ENCODE results near the gene FBXL19. TPM values are rescaled to one million over a fixed set of nuclear protein-coding genes. Genes with fewer than 3 reads are reported as not detected.
A peak's percentile ranks its signal among the peaks of the same experiment; 100 is the strongest.
"Not testable (repeated sequence)": the region's sequence is repeated elsewhere in the genome, so short reads cannot be mapped to it uniquely, and the experiment has no call there.

Gene FBXL19
- polyA plus RNA-seq, 1 donor from 2014 or later = 0.26 TPM

DNA sequence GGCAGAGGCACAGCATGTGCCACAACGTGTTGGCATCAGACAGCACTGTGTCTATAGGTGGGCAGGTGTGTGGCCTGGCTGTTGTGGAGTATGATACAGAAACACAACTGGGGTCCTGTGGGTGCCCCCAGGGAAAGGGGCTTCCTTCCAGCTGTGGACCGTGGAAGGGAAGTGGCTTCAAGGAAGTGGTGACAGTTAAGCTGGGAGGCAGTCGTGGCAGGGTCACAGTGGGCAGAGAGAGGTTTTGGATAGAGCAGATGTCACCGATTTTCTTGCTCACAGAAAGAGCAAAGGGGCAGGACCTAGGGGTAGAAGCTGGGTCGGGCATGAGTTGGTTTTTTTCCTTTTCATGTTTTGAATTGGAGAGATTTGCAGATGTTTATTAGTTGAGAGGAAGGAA, 14.3 kb downstream of the FBXL19 start:
- no peak overlapping the region for H3K27ac Mint-ChIP-seq

DNA sequence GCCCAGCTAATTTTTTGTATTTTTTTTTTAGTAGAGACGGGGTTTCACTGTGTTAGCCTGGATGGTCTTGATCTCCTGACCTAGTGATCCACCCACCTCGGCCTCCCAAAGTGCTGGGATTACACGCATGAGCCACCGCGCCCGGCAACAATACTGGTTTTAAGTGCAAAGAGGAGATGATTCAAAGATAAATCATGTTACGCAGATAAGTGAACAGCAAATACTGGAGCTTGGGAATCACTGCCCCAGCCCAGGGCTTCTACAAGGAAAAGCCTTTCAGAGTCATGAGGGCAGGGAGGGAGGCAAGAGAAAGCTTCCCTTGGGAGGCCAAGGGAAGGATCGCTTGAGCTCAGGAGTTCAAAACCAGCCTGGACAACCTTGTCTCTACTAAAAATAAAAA, 16.2 kb downstream of the FBXL19 start:
- not testable (repeated sequence) for H3K27ac Mint-ChIP-seq, H3K27me3 Mint-ChIP-seq

More for the DNA sequence above, 14.3 kb downstream of the FBXL19 start:
- Mint-ChIP-seq H3K9me3 (no peaks in the 10 kb centered on the region), H3K4me3 (no peak overlapping the region), H3K4me1 (peaks cover 9 to 19% (median 17%) of the 10 kb centered on the region in 3 donors), H3K27me3 (no peaks in the 10 kb centered on the region), H3K36me3 (peaks cover 2% of the 10 kb centered on the region)

DNA sequence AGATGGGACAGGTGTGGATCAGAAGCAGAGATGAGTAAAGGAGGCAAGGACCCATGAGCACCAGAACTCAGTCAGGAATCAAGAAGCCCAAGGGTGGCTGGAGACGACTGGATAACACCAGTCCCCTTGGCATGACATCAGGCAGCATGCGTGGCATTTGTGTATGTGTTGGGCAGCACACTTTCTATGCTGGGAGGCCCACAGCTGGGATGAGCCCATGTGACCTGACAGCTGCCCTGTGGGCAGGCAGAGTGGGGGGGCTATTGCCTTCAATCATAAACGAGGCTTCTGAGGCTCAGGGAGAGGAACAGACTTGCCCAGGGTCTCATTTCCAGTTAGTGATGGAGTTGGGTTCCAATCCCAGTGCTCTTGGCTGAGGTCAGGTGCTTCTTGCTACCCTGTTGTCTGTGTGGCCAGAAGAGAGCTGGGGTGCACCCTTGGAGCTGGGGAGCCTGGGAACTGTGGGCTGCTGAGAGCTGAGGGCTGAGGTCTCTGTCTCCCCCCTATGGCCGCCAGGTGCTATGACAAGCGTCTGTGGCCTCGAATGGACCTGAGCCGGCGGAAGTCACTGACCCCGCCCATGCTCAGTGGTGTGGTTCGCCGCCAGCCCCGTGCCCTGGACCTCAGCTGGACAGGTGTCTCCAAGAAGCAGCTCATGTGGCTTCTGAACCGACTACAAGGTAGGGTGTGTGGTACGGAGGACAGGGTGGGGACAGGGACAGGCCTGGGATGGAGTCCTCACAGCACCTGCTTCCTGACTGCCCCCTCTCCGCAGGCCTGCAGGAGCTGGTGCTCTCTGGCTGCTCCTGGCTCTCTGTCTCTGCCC, 18.4 kb downstream of the FBXL19 start:
- no peaks in the 10 kb centered on the region for H3K9me3 Mint-ChIP-seq
- no peaks in the 10 kb centered on the region for H3K27me3 Mint-ChIP-seq
- peaks cover 10% of the 10 kb centered on the region for H3K36me3 Mint-ChIP-seq
- H3K4me1 Mint-ChIP-seq = peaks cover 14 to 18% (median 15%) of the 10 kb centered on the region in 3 donors
- peak overlapping the region in 1 of 3 donors; percentile 62 for H3K27ac Mint-ChIP-seq
- H3K4me3 Mint-ChIP-seq = peak overlapping the region in 3 of 4 donors; percentile 60 to 87 (median 74)

More for the DNA sequence above, 16.2 kb downstream of the FBXL19 start:
- not testable (repeated sequence) for H3K36me3 Mint-ChIP-seq, H3K4me3 Mint-ChIP-seq, H3K9me3 Mint-ChIP-seq
- H3K4me1 Mint-ChIP-seq = peaks cover 14 to 19% (median 16%) of the 10 kb centered on the region in 3 donors

DNA sequence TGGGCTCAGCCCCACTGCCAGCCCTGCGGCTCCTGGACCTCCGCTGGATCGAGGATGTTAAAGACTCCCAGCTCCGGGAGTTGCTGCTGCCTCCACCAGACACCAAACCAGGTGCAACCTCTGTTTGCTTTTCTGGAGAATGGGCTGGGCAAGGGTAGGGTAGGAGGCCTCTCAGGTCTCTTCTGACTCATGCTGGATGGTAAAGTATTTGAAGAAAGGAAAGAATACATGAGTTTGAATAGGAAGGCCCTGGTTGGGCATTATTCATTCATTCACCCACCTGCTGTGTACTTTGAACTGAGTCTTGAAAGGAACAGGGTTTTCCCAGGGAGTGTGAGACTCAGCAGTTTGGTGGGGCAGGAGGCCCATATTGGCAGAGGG, 19.0 kb downstream of the FBXL19 start:
- Mint-ChIP-seq H3K36me3 (peaks cover 10% of the 10 kb centered on the region), H3K9me3 (no peaks in the 10 kb centered on the region), H3K27ac (peak overlapping the region in 1 of 3 donors; percentile 62), H3K27me3 (no peaks in the 10 kb centered on the region), H3K4me1 (peaks cover 10 to 18% (median 13%) of the 10 kb centered on the region in 3 donors), H3K4me3 (peak overlapping the region in 2 of 4 donors; percentile 70 to 74)

DNA sequence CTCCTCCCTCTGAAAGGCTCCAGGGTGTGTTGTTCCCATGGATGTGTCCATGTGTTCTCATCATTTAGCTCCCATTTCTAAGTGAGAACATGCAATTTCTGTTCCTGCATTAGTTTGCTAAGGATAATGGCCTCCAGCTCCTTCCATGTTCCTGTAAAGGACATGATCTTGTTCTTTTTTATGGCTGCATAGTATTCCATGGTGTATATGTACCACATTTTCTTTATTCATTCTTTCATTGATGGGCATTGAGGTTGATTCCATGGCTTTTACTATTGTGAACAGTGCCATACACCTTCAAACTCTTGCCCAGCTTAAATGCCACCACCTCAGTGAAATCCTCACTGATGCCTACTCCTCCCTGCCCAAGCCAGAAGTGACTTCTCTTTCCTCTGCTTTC, 21.0 kb downstream of the FBXL19 start:
- H3K4me1 Mint-ChIP-seq = peaks cover 7 to 18% (median 8%) of the 10 kb centered on the region in 3 donors
- H3K27me3 Mint-ChIP-seq = no peaks in the 10 kb centered on the region
- H3K36me3 Mint-ChIP-seq = peaks cover 10% of the 10 kb centered on the region
- H3K9me3 Mint-ChIP-seq = no peaks in the 10 kb centered on the region
- H3K27ac Mint-ChIP-seq = no peak overlapping the region
- H3K4me3 Mint-ChIP-seq = no peak overlapping the region

DNA sequence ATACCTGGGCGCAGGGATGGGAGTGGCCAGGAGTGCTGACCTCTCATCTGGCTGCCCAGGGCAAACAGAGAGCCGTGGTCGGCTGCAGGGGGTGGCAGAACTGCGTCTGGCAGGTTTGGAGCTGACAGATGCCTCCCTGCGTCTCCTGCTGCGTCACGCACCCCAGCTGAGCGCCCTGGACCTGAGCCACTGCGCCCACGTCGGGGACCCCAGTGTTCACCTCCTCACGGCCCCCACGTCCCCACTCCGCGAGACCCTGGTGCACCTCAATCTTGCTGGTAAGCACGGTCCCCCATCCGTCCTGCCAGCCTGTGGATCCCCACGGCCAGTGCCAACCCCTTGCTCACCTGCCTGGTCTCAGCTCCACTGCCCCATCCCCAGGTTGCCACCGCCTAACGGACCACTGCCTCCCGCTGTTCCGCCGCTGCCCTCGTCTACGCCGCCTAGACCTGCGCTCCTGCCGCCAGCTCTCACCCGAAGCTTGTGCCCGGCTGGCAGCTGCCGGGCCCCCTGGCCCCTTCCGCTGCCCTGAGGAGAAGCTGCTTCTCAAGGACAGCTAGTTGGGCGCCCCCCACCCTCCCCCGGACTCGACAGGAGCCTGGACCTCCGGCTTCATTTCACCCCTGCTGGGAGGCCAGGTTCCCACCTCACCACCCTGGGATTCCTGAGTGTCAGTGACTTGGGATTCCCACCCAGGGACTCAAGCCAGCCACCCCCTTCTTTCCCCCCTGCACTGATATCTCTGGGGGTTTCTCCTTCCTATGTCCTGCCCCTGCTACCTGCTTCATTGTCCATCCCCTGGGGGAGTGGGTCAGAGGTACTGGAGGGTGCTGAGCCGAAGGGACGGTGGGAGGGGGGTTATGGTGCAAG, 23.5 kb downstream of the FBXL19 start:
- Mint-ChIP-seq H3K4me3 (peak overlapping the region in 3 of 4 donors; percentile 2 to 84 (median 30)), H3K36me3 (peaks cover 10% of the 10 kb centered on the region), H3K9me3 (no peaks in the 10 kb centered on the region), H3K4me1 (peaks cover 14 to 21% (median 15%) of the 10 kb centered on the region in 3 donors), H3K27me3 (no peaks in the 10 kb centered on the region), H3K27ac (peak overlapping the region in 1 of 3 donors; percentile 53)

DNA sequence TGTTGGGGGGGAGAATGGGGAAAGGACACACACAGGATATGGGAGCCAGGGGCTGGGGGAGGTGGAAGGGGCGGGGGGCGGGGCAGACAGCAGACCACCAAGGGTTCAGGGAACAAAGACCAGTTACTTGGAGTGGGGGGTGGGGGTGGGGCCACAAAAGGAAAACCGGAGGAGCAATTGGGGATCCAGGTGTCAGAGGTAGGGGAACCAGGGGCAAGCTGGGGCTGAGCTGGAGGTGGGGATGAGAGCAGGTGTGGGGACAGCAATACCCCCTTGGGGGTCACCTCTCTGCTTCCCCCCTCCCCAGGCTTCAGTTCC, 24.1 kb downstream of the FBXL19 start:
- Mint-ChIP-seq H3K27me3 (no peaks in the 10 kb centered on the region), H3K9me3 (no peaks in the 10 kb centered on the region), H3K36me3 (peaks cover 9% of the 10 kb centered on the region), H3K27ac (no peak overlapping the region), H3K4me3 (no peak overlapping the region), H3K4me1 (peaks cover 11 to 18% (median 12%) of the 10 kb centered on the region in 3 donors)

DNA sequence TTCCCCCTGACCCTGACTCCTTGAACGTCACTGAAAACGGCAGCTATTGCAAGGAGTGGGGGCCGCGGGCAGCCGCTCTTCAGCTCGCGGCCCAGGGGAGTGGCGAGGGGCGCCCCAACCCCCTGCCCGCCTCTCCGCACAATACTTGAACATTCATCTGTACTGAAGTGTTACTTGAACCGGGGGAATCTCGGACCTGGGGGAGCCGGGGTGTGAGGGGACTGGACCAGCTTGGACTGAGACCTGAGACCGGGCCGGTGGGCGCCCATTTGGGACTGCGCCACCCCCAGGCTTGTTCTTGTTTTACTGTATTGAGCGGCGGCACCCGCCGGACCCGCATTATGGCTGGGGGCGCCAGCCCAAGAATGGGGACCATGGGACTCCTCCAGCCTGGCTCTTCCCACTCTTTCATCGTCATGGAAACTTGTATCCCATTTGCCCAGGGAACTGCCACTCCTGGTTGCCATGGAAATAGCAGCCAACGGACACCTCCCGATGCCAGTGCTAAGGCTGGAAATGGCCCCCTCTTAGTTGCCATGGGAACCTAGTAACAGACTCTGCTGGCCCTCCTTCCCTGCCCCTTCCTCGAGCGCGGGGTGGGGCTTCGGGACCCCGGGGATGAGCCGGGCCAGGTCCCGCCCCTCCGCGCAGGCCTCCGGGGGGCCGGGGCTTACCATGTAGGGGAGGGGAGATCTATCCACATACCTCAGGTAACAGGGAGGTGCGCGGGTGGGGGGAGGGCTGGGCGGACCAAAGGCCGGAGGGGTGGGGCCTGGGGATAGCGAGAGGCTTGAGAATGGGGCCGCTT, 24.7 kb downstream of the FBXL19 start:
- Mint-ChIP-seq H3K9me3 (no peaks in the 10 kb centered on the region), H3K4me3 (peak overlapping the region; percentile 43 to 99 (median 64)), H3K27me3 (no peaks in the 10 kb centered on the region), H3K27ac (peak overlapping the region in 2 of 3 donors; percentile 87 to 89), H3K4me1 (peaks cover 10 to 18% (median 12%) of the 10 kb centered on the region in 3 donors), H3K36me3 (peaks cover 5% of the 10 kb centered on the region)

DNA sequence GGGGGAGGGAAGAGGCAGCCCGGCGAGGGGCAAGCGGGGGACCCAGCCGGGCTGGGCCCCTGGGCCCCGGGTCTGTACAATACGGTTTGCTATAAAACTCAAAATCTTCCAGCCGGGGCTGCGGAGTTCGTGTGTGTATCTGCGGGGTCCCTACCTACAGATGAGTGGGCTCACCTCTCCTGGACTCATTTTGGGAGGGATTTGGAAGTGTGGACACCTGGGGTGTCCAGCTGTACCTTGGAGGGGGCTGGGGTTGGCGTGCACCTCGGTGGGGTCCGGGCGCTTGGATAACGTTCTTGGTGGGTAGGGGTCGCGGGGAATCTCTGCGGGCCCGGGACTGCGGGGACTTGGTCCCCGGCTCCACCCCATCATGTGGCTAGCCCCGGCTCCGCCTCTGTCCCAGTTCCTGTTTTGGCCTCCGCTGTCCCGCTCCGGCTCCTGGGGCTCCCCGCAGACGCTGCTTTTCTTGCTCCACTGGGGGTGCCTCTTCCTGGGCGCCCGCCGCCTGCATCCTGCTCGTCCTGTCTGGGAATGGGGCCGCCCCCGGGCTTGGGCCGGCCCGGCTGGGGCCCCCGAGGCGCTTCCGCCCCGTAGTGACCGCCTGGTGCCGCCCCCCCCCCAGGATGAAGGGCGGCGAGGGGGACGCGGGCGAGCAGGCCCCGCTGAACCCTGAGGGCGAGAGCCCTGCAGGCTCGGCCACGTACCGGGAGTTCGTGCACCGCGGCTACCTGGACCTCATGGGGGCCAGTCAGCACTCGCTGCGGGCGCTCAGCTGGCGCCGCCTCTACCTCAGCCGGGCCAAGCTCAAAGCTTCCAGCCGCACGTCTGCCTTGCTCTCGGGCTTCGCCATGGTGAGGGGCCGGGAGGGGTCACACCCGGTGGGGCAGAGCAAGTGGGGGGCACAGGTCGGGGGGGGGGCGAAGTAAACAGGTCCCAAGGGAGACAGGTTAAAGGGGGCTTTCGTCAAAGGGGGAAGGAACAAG, 25.6 kb downstream of the FBXL19 start, which contains the start of gene ORAI3:
ORAI3 (plus strand) TSS at position 402 of the 983 bp plus-strand sequence; CDS start at position 624, 222 bp downstream.
- Mint-ChIP-seq H3K4me3 (peak within 1 kb of the TSS; percentile 90 to 99 (median 97)), H3K27ac (peak within 1 kb of the TSS; percentile 89 to 96 (median 90)), H3K27me3 (no peaks in the 10 kb centered on the region), H3K4me1 (peaks cover 12 to 23% (median 14%) of the 10 kb centered on the region in 3 donors), H3K36me3 (peaks cover 5% of the 10 kb centered on the region), H3K9me3 (no peaks in the 10 kb centered on the region)

DNA sequence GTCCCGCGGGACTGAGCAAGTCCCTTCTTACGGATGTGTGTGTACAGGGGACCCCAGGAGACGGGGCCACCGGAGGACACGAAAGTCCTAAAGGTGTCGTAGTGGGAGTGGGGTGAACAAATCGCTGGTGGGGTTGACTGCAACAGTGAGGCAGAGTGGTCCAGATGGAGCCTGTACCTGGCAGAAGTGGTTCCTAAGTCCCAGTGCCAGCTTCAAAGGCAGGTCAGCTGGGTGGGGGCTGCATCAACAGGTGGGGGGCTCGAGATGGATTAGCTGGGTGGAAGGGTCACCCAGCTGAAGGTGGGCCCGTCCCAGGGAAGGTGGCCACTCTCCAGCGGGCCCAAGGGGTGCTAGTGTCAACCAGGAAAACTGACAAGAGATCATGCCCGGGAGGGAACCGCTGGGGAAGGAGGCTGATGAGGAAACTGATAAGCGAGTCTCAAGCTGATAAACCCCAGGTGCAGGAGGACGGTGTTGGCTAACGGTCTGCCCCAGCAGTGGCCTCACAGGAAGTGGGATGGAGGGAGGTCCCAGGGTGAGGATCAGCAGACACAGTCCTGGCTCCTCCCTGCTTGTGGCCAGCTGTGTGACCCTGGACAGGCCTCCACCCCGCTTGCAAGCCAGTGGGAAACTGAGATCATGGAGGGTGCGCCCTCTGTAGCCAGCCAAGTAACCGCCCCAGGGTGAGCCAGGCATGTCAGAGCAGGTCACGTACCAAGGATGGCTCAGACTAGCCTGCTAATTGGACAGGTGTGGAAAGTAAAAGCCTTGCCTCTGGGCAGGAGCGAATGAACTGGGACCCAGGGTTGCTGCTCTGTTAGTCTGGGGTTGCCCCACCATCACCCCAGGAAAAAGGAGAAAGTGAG, 26.5 kb downstream of the FBXL19 start:
- Mint-ChIP-seq H3K36me3 (peaks cover 2% of the 10 kb centered on the region), H3K27ac (peak overlapping the region; percentile 80 to 96 (median 90)), H3K4me1 (peaks cover 14 to 18% (median 15%) of the 10 kb centered on the region in 3 donors), H3K27me3 (no peaks in the 10 kb centered on the region), H3K4me3 (peak overlapping the region; percentile 90 to 99 (median 97)), H3K9me3 (no peaks in the 10 kb centered on the region)

DNA sequence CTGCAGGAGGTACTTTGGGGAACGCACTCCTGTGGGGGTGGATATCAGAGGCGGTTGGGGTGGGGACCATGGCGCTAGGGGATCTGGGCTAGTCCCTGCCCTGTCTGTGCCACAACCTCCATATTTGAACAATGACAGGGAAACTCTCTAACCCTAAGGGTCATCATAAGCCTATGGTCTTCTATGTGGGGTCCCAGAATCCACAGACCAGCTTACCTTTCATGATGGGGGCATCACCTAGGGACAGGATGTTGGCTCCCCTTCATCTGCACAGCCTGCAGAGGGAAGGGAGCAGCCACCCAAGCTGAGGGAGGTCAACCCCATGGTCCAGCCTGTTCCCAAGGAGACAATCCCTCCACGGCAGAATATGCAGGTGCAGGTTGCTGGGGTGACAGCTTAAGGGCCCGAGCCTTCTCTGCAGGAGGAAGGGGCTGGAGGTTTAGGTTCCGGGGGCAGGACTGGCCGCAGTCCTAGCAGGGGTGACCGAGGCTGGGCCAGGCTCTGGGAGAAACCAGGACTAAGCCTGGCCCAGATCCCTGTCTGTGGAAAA, 27.2 kb downstream of the FBXL19 start:
- Mint-ChIP-seq H3K27me3 (no peaks in the 10 kb centered on the region), H3K9me3 (no peaks in the 10 kb centered on the region), H3K4me1 (peaks cover 14 to 18% (median 15%) of the 10 kb centered on the region in 3 donors), H3K36me3 (peaks cover 2% of the 10 kb centered on the region), H3K4me3 (peak overlapping the region; percentile 90 to 99 (median 97)), H3K27ac (peak overlapping the region; percentile 80 to 96 (median 90))

DNA sequence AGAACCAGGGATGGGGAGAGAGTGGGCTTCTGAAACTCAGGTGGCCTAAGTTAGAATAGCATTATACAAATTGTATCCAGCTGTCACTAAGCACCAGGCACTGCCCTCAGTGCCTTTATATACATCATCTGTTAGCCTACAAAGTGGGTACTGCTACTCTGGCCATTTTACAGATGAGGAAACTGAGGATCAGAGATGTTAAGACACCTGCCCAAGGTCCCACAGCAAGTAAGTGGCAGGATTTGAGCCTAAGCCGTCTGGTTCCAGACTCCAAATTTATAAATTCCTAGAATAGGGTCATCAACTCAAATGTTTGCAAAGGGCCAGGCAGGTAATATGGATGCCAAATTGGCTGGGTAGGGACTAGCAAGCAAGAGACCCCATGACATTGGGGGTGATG, 27.8 kb downstream of the FBXL19 start:
- peak overlapping the region in 1 of 3 donors; percentile 74 for H3K27ac Mint-ChIP-seq
- H3K4me1 Mint-ChIP-seq = peaks cover 14 to 16% (median 15%) of the 10 kb centered on the region in 3 donors
- peak overlapping the region in 1 of 4 donors; percentile 99 for H3K4me3 Mint-ChIP-seq

More for the DNA sequence above, 27.8 kb downstream of the FBXL19 start:
- Mint-ChIP-seq H3K36me3 (peaks cover 2% of the 10 kb centered on the region), H3K27me3 (no peaks in the 10 kb centered on the region), H3K9me3 (no peaks in the 10 kb centered on the region)
